ENCODE data around the gene FHL3. TPM values are rescaled to one million over a fixed set of nuclear protein-coding genes. Genes with fewer than 3 reads are reported as not detected.
A peak's percentile ranks its signal among the peaks of the same experiment; 100 is the strongest.

Gene FHL3
- total and polyA plus RNA-seq, 9 of the 15 experiments (the other 6 are each of a cell fraction or from before 2014, with no cell fraction given) = 6.1 to 144 (median 34.1) TPM

DNA sequence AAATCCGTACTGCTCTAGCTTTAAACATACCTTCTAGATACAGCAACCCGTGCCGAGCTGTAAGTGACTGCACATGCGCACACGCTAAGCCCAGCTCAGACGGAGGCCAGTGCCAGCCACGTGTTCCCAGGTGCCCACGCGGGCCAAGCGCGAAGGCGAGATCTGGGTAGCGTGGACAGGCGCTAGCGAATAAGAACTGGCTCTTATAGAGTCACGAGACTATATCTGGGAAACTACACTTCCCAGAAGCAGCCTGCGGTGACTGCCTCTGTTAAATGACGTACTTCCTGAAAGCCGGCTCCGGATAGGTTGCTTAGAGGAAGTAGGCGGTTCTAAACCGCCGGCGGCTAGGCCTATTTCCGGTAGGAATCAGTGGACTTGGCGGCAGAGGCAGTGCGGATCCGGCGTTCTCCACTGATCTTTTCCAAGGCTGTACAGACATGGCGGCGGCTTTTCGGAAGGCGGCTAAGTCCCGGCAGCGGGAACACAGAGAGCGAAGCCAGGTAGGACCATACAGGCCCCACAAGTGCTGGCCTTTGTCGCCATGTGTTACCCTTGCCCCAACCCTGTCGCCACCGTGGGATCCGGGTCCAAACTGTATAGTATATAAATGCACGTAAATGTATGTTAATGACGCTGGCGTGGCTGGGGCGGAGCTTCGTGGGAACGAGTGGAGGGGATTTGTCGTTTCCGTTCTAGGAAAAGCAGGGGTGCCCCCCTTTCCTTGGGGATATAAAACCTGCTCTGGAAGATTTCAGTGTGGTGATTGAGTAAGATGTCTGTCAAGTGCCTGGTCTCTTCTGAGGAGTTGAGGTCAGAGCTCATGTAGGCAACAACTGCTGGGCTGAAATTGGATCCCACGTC lies 7.3 kb upstream of the FHL3 start, which contains the start of gene UTP11 (continued):
- TF ChIP-seq RUNX1 (IDR thresholded peaks at IDR 0.05; ENCODE audit: low read depth) (no peak; the same call in 1 of the 2 replicates), DNMT1 (IDR thresholded peaks at IDR 0.05) (0 out of 2 replicates have a peak, but pooled peaks have one; percentile 69), YY1 (IDR thresholded peaks at IDR 0.05; ENCODE audit: borderline replicate concordance in 1 of 3, control insufficient read depth in 1 of 3, extremely low read depth in 1 of 3, insufficient read depth in 3 of 3, insufficient read length in 1 of 3, insufficient replicate concordance in 2 of 3, low read depth in 1 of 3, low read length in 2 of 3) (peak; percentile 49 to 91 (median 84)), NFXL1 (CRISPR knock-in tag; IDR thresholded peaks at IDR 0.05) (peak; percentile 92), CREB3 (tag; conservative IDR thresholded peaks at IDR 0.05; ENCODE audit: low read depth) (peak; percentile 99), ZNF239 (CRISPR knock-in tag; IDR thresholded peaks at IDR 0.05) (peak; percentile 85), HDGF (IDR thresholded peaks at IDR 0.05) (peak; percentile 20; the same call in 1 of the 2 replicates), BHLHE40 (IDR thresholded peaks at IDR 0.05; ENCODE audit: low read length) (peak; percentile 99), BDP1 (IDR thresholded peaks at IDR 0.05; ENCODE audit: insufficient read depth, insufficient read length) (no peak), ZNF407 (IDR thresholded peaks at IDR 0.05; ENCODE audit: low read depth) (no peak), NFATC3 (IDR thresholded peaks at IDR 0.05) (no peak), ZNF23 (CRISPR knock-in tag; IDR thresholded peaks at IDR 0.05) (peak; percentile 82), CREB5 (CRISPR knock-in tag; IDR thresholded peaks at IDR 0.05) (peak; percentile 85; the same call in 1 of the 2 replicates)
- TF ChIP-seq, protein P1, sequence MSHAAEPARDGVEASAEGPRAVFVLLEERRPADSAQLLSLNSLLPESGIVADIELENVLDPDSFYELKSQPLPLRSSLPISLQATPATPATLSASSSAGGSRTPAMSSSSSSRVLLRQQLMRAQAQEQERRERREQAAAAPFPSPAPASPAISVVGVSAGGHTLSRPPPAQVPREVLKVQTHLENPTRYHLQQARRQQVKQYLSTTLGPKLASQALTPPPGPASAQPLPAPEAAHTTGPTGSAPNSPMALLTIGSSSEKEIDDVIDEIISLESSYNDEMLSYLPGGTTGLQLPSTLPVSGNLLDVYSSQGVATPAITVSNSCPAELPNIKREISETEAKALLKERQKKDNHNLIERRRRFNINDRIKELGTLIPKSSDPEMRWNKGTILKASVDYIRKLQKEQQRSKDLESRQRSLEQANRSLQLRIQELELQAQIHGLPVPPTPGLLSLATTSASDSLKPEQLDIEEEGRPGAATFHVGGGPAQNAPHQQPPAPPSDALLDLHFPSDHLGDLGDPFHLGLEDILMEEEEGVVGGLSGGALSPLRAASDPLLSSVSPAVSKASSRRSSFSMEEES (CRISPR knock-in tag; IDR thresholded peaks at IDR 0.05) = peak; percentile 98
